Measurements from ENCODE around the gene TRIML2. TPM values are rescaled to one million over a fixed set of nuclear protein-coding genes. Genes with fewer than 3 reads are reported as not detected.

The TRIML2 gene
- total and polyA plus RNA-seq, 2 of the 13 experiments (the other 11 are each of a cell fraction or from before 2014, with no cell fraction given) = not detected

- TF ChIP-seq, protein P1, sequence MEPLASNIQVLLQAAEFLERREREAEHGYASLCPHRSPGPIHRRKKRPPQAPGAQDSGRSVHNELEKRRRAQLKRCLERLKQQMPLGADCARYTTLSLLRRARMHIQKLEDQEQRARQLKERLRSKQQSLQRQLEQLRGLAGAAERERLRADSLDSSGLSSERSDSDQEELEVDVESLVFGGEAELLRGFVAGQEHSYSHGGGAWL (CRISPR knock-in tag; IDR thresholded peaks at IDR 0.05) = no peak
- TF ChIP-seq ARHGAP35 (CRISPR knock-in tag; IDR thresholded peaks at IDR 0.05; ENCODE audit: borderline replicate concordance) (no peak), ZNF224 (CRISPR knock-in tag; IDR thresholded peaks at IDR 0.05) (no peak)
These were observed 2.9 kb downstream of the TRIML2 start (continued) for GRCh38 chr4:188106454-188106853.

GRCh38 chr4:188092824-188093223 is 16.6 kb downstream of the TRIML2 start:
- WGBS (ENCODE audit: low lambda C conversion rate) = 3% methylated on average over 3 of the region's 3 CpGs
- peaks cover 0 to 11% of the 10 kb centered on the region in 2 experiments; a peak in 3 of 5 replicates for H3K27me3 ChIP-seq (ENCODE audit: control insufficient read depth in 1 of 2, insufficient read depth in 2 of 2, low read length in 2 of 2)
- H3K9ac ChIP-seq (ENCODE audit: insufficient read depth, low read depth, low read length) = no peak overlapping the region
- ChIA-PET POLR2A (no interaction called here), CTCF (ENCODE audit: low intra/inter-chr PET ratio, low total read pairs) (no interaction called here)
- BruUV-seq (replicated peaks) = no TSS peak
- no peaks in the 10 kb centered on the region for H3K36me3 ChIP-seq (replicated peaks in 1 of 2; ENCODE audit: control insufficient read depth in 1 of 2, insufficient read depth in 2 of 2, low read length in 2 of 2)
- no peaks in the 10 kb centered on the region for H3K9me3 ChIP-seq (ENCODE audit: low read length)
- H3K79me2 ChIP-seq (ENCODE audit: insufficient read depth, low read length) = no peaks in the 10 kb centered on the region
- H3K27ac ChIP-seq (ENCODE audit: extremely low read length, insufficient read depth, low read length) = no peak overlapping the region
- in situ Hi-C loops (cut with HindIII; ENCODE audit: extremely low pct_ligation_motif_present, low pct_unique_long_range_greater_than_20kb) (no loop called here), intact Hi-C loops (cut with micrococcal nuclease; ENCODE audit: unreplicated experiment) (no loop called here)
- FAIRE-seq (no peak), ATAC-seq (no peak), DNase-seq (ENCODE audit: low spot score) (no peak)
- H3K4me3 ChIP-seq (replicated peaks in 1 of 3; ENCODE audit: insufficient read depth in 1 of 3, low read depth in 2 of 3, low read length in 3 of 3) = no peak overlapping the region
- H3K4me1 ChIP-seq (ENCODE audit: insufficient read depth, low read length) = no peaks in the 10 kb centered on the region
- H2AFZ ChIP-seq (ENCODE audit: low read length) = no peak overlapping the region
- no peaks in the 10 kb centered on the region for H4K20me1 ChIP-seq (ENCODE audit: insufficient read depth, low read length)
- H3K4me2 ChIP-seq (ENCODE audit: low read depth, low read length) = no peak overlapping the region
- TF ChIP-seq BCL6 (CRISPR knock-in tag; IDR thresholded peaks at IDR 0.05) (no peak), ZNF235 (CRISPR knock-in tag; IDR thresholded peaks at IDR 0.05; ENCODE audit: borderline replicate concordance) (no peak), PITX1 (CRISPR knock-in tag; IDR thresholded peaks at IDR 0.05) (no peak), GTF2F1 (IDR thresholded peaks at IDR 0.05; ENCODE audit: low read length) (no peak), ZNF510 (CRISPR knock-in tag; IDR thresholded peaks at IDR 0.05; ENCODE audit: low read depth) (no peak), SIN3B (IDR thresholded peaks at IDR 0.05; ENCODE audit: low read length) (no peak), NRL (CRISPR knock-in tag; IDR thresholded peaks at IDR 0.05; ENCODE audit: borderline replicate concordance) (no peak), REPIN1 (CRISPR knock-in tag; IDR thresholded peaks at IDR 0.05; ENCODE audit: borderline replicate concordance, low read depth) (no peak), RBAK (CRISPR knock-in tag; IDR thresholded peaks at IDR 0.05) (no peak), ZNF878 (CRISPR knock-in tag; IDR thresholded peaks at IDR 0.05) (no peak), ZNF572 (CRISPR knock-in tag; IDR thresholded peaks at IDR 0.05) (no peak), FLYWCH1 (CRISPR knock-in tag; IDR thresholded peaks at IDR 0.05) (no peak), ZMAT3 (CRISPR knock-in tag; conservative IDR thresholded peaks at IDR 0.05) (no peak), PLRG1 (conservative IDR thresholded peaks at IDR 0.05) (no peak), MEIS2 (CRISPR knock-in tag; IDR thresholded peaks at IDR 0.05) (no peak), PRPF4 (IDR thresholded peaks at IDR 0.05; ENCODE audit: low read depth, low read length, poor library complexity, severe bottlenecking) (no peak), DPF2 (CRISPR knock-in tag; IDR thresholded peaks at IDR 0.05; ENCODE audit: borderline replicate concordance, low read depth) (no peak), KLF12 (CRISPR knock-in tag; IDR thresholded peaks at IDR 0.05; ENCODE audit: borderline replicate concordance) (no peak)
- TF ChIP-seq, protein P2, sequence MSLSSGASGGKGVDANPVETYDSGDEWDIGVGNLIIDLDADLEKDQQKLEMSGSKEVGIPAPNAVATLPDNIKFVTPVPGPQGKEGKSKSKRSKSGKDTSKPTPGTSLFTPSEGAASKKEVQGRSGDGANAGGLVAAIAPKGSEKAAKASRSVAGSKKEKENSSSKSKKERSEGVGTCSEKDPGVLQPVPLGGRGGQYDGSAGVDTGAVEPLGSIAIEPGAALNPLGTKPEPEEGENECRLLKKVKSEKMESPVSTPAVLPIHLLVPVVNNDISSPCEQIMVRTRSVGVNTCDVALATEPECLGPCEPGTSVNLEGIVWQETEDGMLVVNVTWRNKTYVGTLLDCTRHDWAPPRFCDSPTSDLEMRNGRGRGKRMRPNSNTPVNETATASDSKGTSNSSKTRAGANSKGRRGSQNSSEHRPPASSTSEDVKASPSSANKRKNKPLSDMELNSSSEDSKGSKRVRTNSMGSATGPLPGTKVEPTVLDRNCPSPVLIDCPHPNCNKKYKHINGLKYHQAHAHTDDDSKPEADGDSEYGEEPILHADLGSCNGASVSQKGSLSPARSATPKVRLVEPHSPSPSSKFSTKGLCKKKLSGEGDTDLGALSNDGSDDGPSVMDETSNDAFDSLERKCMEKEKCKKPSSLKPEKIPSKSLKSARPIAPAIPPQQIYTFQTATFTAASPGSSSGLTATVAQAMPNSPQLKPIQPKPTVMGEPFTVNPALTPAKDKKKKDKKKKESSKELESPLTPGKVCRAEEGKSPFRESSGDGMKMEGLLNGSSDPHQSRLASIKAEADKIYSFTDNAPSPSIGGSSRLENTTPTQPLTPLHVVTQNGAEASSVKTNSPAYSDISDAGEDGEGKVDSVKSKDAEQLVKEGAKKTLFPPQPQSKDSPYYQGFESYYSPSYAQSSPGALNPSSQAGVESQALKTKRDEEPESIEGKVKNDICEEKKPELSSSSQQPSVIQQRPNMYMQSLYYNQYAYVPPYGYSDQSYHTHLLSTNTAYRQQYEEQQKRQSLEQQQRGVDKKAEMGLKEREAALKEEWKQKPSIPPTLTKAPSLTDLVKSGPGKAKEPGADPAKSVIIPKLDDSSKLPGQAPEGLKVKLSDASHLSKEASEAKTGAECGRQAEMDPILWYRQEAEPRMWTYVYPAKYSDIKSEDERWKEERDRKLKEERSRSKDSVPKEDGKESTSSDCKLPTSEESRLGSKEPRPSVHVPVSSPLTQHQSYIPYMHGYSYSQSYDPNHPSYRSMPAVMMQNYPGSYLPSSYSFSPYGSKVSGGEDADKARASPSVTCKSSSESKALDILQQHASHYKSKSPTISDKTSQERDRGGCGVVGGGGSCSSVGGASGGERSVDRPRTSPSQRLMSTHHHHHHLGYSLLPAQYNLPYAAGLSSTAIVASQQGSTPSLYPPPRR (CRISPR knock-in tag; IDR thresholded peaks at IDR 0.05; ENCODE audit: borderline replicate concordance) = no peak

Data from HepG2 (cell line).